GM19099 (cell line): ENCODE measurements around the gene TEKT2.

Source experiments
- POLR2A ChIP-seq: IDR thresholded peaks from 3 replicates; pipeline ENCODE4 v1.6.1; 2011; ENCODE audit warnings: low read depth; ENCODE audit not compliant: insufficient read length; ENCODE audit errors: extremely low read depth

Gene TEKT2

DNA sequence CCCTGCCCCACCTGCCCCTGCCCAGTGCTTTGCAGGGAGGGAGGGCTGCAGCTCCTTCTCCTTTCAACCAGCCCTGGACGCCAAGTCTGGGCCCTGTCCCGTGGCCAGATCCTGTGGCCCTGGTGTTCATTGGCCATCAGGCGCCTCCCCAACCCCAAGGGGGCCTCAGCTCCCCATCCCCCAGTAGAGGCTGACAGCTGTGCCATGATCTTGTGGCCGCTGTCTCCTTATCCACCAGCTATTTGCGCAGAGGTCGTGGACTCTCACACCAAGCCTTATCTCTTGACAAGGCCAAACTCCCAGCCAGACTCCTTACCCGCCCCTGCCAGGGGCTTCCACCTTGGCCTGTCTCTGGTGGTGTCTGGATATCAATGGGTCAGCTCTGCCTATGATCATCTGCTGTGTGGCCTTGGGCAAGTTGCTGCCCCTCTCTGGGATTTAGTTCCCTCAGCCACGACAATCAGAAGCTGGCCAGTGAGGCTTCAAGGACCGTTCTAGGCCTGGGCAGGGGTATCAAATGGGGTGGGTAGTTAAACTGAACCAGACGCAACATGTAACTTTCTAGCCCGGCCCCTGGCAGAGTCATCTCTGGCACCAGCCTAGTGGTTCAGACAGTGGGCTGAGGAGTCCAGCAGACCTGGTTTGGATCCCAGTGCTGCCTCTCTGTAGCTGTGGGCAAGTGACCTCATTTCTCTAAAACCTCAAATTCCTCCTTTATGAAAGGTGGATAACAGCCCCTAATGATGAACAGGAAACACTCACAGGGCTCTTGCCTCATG, 44.4 kb downstream of the TEKT2 start:
- no peak for TF ChIP-seq POLR2A

DNA sequence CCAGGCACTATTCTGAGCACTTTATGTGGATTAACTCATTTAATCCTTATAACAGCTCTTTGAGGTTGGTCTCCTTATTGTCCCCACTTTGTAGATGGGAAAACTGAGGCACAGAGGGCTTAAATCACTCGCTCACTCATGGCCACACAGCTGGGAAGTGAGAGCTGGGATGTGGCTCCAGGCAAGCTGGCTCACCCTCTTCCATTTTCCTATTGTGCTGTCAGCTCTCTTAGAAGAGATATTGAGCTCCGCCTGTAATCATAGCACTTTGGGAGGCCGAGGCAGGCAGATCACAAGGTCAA, 45.0 kb downstream of the TEKT2 start:
- TF ChIP-seq POLR2A: no peak

DNA sequence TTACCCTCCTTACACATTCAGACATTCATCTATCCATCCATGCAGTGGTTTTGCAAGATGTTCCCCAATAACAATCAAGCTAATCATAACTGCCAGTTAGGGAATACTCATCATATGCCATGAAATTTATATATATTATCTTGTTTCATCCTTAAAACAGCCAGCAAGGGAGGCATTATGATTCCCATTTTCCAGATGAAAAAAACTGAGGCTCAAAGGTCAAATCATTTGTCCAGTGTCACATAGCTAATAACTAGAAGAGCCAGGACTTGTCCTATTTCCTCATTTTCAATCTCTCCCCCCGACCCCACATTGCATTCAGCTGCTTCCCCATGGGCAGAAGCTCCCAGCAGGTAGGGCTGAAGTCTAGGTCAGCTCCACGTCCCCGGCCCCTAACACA, 48.1 kb downstream of the TEKT2 start:
- no peak for TF ChIP-seq POLR2A

DNA sequence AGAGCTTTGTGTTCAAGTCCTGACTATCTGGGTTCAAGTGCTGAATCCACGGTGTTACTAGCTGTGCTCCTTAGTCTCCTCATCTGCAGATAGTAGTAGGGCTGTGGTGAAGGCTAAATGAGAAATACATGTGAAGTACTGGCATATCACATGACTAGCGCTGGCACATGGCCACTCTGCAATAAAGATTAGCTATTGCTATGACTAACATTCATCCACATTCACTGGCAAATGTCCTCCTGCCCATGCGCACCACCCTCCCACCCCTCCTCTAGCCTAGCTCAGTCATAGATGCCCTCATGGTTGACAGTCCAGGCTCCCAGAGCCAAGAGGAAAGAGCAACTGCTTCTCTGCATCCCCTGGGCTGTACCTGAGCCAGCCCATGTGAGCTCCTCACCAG, 49.6 kb downstream of the TEKT2 start:
- no peak for TF ChIP-seq POLR2A

DNA sequence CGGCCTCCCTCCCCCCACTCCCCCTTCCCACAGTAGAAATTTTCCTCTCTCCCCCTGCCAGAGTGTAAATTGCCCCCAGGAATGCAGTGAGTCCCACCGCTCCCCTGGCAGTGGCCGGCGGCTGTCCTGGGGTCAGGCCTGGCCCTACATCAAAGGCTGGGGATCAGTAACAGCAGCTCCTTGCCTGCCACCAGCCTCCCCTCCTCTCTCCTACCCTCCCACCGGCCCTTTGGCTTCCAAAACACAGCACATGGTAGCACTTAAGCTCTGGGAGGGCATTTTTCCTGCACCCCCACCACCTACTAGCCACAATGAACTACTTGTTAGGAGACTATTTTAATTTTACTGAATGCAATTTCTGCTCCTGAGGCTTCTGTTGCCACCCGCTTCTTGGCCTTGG, 50.1 kb downstream of the TEKT2 start:
- TF ChIP-seq POLR2A: no peak

DNA sequence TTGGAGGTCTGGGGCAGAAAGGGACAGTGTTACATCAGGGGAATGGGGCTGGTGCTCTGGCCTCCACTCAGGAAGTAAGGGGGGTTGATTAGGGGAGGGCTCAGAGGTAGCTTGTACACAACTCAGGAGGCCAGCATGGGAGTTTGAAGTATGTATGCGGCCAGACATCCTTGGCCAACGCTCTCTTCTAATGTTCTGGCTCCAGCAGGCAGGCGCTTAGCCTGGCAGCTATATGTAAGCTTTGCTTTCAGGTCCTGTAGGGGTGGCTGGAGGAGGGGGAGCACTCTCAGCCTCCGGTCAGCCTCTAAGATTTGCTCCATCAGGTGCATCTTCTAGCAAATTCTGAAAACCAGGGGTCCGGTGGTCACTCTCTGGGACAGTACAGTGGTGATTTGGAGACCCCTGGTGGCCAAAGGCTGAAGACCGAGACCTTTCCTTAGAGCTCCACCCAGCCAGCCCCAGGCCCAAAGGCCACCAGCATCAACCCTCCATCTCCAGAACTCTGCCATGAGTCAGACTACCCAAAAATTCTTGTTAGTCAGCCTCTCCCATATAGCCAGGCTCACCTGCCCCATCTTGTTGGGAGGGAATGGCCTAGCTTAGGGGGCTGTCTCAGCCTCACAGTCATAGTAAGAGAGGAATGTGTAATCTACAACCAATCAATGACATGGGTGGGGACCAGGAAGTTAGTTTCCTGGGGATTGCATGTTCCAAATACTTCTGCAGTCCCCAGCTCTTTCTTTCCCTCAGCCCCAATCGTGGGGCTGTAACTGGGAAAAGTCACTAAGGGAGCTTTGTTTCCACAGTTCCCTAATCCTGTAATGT, 50.8 kb downstream of the TEKT2 start:
- TF ChIP-seq POLR2A: no peak

DNA sequence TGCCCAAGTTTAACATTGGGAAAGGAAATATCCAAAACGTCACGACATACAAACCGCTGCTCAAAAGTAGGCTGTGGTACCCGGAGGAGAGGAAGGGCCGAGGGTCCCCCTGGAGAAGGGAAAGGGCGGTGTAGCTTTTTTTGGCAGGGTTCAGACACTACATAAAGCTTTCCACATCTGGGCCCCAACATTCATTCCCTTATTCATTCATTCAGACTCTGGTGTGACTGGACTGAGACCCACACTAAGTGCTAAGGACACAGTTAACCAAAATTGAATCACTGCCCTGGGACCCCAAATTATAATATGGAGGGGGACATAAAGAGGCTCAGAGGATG, 51.4 kb downstream of the TEKT2 start:
- no peak for TF ChIP-seq POLR2A

DNA sequence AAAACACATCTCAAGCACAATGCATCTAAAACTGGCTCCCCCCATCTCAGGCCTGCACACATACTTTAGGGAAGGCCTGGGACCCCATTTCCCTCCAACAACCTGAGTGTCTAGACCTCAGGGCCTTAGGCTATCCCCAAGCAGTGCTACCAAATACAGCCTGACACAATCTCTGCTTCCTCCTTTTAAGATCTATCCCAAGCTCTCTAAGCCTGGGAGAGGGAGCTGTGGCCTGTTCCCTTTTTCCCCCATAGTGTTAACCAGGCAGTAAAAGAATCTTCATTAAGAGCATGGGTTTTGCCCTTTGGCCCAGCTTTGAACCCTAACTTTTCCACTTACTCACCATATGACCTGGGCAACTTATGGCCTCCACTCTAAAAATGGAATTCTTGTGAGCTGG, 51.9 kb downstream of the TEKT2 start:
- TF ChIP-seq POLR2A: no peak

DNA sequence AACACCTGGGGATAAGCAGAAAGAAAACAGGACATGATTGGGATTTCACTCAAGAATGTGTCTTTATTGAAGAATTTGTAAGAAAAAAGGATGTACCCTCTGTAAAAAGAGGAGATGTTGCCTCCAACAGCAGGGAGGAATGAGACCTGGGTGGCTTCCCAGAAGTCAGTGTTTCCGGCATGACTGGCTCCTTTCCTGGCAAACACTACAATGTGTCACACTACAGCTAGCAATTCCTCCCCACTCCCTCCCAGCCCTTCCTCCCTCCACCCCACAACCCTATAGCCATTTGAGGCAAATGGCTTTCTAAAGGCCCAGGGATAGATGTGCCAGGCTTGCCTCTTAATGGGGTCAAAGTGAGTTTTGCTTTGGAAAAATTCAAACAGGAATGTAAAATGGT, 52.6 kb downstream of the TEKT2 start:
- no peak for TF ChIP-seq POLR2A

DNA sequence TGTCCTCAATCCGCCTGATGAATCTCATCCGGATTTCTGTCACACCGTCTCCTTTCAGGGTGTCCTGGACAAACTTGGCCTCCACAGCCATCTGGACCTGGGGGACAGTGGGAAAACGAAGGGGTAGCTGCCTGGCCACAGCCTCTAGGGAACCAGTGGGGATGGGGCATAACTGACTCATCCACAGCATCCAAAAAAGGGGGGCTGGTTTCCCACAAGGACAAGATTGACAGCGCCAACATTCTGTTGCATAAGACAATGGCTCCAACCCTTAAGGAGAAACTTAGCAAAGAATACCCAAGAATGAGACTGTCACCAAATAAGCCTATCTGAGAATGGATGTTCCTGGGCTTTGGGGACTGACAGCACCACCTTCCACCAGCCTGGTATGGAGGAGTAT, 53.3 kb downstream of the TEKT2 start:
- TF ChIP-seq POLR2A: no peak

DNA sequence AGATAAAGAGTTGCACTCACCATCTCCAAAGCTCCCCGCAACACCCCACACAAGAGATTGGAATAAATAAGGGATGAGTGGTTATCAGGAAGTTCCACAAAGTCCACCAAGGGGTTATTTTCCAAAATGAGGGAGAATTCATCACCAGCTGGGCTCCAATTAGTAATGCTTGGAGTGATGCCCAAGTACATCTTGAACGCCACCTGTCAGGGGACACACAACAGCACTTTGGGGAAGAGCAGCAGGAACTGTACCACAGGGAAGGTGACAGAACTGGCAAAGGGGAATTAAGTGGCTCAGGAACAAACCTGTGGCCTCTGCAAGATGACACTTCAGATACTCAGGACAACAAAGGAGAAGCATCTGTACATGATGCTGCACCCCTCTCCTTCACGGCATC, 53.9 kb downstream of the TEKT2 start:
- TF ChIP-seq POLR2A: no peak
